Choroid plexus epithelial cell (primary cell): ENCODE results near the gene TAT.
"Not testable (repeated sequence)": the region's sequence is repeated elsewhere in the genome, so short reads cannot be mapped to it uniquely, and the experiment has no call there.

ENCODE experiments used
- DNase-seq: peaks from one replicate; pipeline ENCODE4 v3.0.0-alpha.2; 2010; ENCODE audit warnings: low read depth
- H3K4me3 ChIP-seq: 2 replicates; pipeline ENCODE4 v1.5.1; 2011; ENCODE audit warnings: low read depth, mild to moderate bottlenecking, control low read depth, low read length, moderate library complexity
- CTCF ChIP-seq: conservative IDR thresholded peaks from 2 replicates; pipeline ENCODE4 v1.5.1; 2011; ENCODE audit warnings: low read depth, mild to moderate bottlenecking, control low read depth, inconsistent platforms, low read length, moderate library complexity

TAT gene

GRCh38 chr16:71610936-71611871 lies 34.3 kb upstream of the TAT start:
- DNase-seq: peak; percentile 74
- peak; percentile 96 for TF ChIP-seq CTCF
- H3K4me3 ChIP-seq: no peak overlapping the region

- DNase-seq: no peak
- no peak overlapping the region for H3K4me3 ChIP-seq
- no peak for TF ChIP-seq CTCF
Measured at GRCh38 chr16:71610447-71610846, 33.6 kb upstream of the TAT start.

- no peak overlapping the region for H3K4me3 ChIP-seq
- no peak for TF ChIP-seq CTCF
- no peak for DNase-seq
Measured at GRCh38 chr16:71609066-71609465, 32.2 kb upstream of the TAT start.

- no peak overlapping the region for H3K4me3 ChIP-seq
- DNase-seq: no peak
- no peak for TF ChIP-seq CTCF
Measured at GRCh38 chr16:71600822-71601221, 23.9 kb upstream of the TAT start.

- DNase-seq, H3K4me3 ChIP-seq: not testable (repeated sequence)
Measured at GRCh38 chr16:71598426-71598825, 21.5 kb upstream of the TAT start.

- not testable (repeated sequence) for H3K4me3 ChIP-seq
Measured at GRCh38 chr16:71595340-71595826, 18.5 kb upstream of the TAT start.

GRCh38 chr16:71594000-71594646 lies 17.2 kb upstream of the TAT start:
- DNase-seq: no peak
- TF ChIP-seq CTCF: no peak
- no peak overlapping the region for H3K4me3 ChIP-seq

More at GRCh38 chr16:71595340-71595826, 18.5 kb upstream of the TAT start:
- DNase-seq: not testable (repeated sequence)
